Frontal cortex (tissue), 4 donors: ENCODE results near the gene CHST11. TPM values are rescaled to one million over a fixed set of nuclear protein-coding genes. Genes with fewer than 3 reads are reported as not detected.
"Not testable (repeated sequence)": the region's sequence is repeated elsewhere in the genome, so short reads cannot be mapped to it uniquely, and the experiment has no call there.

Experiments used
- DNase-seq, 2 donors: peaks; one replicate each; pipeline ENCODE4 v3.0.0; 2012; ENCODE audit warnings: low spot score in 2 of 2
- FAIRE-seq: peaks from 2 replicates; lab custom pipeline; 2012; peaks lifted over from hg19 to GRCh38; lab: Jason Lieb, UNC
- total RNA-seq: library from RNA; depleted of rRNA; stranded (reverse); fragments of >200 nt; gene quantifications from one replicate; pipeline ENCODE4 v1.2.3, GENCODE V29; 2014
- donor health status: control.
- donor health status: control.
- donor health status: control.

The CHST11 gene
- total RNA-seq, 1 donor from 2014 or later, result 22.0 TPM

GRCh38 chr12:104571328-104571727 is 114.6 kb downstream of the CHST11 start:
- DNase-seq (no peak), FAIRE-seq (no peak)

- FAIRE-seq, result not testable (repeated sequence)
Measured at GRCh38 chr12:104574353-104574752, 117.6 kb downstream of the CHST11 start.

DNA sequence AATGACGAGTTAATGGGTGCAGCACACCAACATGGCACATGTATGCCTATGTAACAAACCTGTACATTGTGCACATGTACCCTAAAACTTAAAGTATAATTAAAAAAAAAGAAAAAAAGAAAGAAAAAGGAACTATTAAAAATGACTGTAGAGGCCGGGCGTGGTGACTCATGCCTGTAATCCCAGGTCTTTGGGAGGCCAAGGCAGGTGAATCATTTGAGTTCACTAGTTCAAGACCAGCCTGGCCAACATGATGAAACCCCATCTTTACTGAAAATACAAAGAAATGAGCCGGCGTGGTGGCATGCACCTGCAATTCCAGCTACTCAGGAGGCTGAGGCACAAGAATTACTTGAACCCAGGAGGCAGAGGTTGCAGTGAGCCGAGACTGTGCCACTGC is 118.0 kb downstream of the CHST11 start:
- FAIRE-seq, DNase-seq: not testable (repeated sequence)

More at GRCh38 chr12:104574353-104574752, 117.6 kb downstream of the CHST11 start:
- not testable (repeated sequence) for DNase-seq

- DNase-seq, result no peak
Measured at GRCh38 chr12:104575442-104576186, 118.9 kb downstream of the CHST11 start.

GRCh38 chr12:104576187-104576778 is 119.5 kb downstream of the CHST11 start:
- FAIRE-seq (no peak), DNase-seq (no peak)

More at GRCh38 chr12:104575442-104576186, 118.9 kb downstream of the CHST11 start:
- FAIRE-seq, result no peak

- no peak for DNase-seq
- no peak for FAIRE-seq
Measured at GRCh38 chr12:104576980-104577580, 120.3 kb downstream of the CHST11 start.

DNA sequence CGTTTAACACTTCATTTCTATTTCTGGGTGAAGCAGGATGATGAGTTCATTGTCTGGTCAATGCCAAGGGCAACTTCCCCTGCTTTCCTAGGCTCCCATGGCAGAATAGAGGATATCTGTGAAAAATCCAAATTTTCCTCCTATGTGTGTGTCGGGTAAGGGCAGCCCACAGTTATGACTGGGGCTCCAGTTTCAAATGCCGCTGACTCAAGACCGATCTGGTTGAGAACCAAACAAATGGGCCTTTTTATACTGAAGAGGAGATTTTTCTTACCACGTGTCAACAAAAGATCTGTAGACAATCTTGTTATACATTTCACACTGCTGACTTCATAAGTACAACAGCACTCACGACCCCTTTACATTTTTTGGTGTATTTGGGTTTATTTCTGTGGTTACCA is 120.8 kb downstream of the CHST11 start:
- no peak for FAIRE-seq
- DNase-seq, result no peak

- no peak for DNase-seq
- FAIRE-seq, result no peak
Measured at GRCh38 chr12:104578453-104578852, 121.7 kb downstream of the CHST11 start.

DNA sequence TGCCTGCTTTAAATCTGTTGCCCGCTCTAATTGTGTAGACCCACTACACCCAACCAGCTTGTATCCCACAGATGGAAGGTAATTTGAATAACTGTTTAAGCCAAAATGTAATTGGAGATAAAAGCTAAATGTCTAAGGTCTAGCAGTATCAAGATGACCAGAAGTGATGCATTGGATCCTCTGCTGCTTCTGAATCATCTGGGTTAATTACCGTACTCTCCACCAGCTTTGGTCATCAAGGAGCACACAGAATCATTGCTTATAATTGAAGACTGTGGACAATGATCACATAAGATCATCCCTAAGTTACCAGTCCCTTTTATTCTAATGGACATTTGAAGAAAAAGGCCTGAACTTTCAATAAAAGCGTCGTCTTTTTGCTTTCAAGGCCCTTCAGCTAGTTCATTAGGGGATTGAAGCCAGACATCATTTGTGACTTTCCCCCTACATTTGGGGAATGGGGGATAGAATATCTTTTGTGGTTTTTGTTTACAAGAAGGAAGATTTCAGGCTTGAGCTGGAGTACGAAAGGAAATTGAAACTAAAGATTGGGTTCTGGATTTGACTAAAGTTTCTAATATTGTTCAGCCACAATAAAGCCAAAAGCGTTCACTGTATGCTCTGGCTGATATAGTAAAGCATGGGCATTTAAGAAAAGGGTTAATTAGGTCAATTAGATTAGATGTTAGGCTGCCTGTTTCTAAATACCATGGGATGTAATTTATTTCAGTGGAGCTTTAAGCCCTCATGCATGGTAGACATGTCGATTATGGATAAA is 123.2 kb downstream of the CHST11 start:
- FAIRE-seq (no peak), DNase-seq (no peak)

GRCh38 chr12:104581005-104581570 is 124.3 kb downstream of the CHST11 start:
- DNase-seq, result no peak
- FAIRE-seq, result no peak

GRCh38 chr12:104582739-104583138 is 126.0 kb downstream of the CHST11 start:
- FAIRE-seq (no peak), DNase-seq (no peak)

DNA sequence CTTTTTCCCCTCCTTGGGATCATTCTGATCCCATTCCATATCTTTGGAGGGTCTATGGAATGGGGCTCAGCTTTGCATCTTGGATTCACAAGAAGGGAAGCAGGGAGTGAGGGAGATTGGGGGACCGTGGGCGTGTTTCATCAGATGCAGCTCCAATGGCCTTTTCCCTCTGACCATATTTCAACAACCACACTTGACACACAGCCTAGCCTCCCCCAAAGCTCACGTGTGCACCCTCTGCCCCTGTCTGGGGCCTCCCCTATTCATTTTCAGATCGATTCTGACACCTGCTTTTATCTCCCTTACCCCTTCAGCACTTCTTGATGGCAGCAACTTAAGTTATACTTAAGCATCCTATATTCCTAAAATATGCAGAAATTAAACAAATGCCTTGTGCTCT is 126.6 kb downstream of the CHST11 start:
- no peak for FAIRE-seq

DNA sequence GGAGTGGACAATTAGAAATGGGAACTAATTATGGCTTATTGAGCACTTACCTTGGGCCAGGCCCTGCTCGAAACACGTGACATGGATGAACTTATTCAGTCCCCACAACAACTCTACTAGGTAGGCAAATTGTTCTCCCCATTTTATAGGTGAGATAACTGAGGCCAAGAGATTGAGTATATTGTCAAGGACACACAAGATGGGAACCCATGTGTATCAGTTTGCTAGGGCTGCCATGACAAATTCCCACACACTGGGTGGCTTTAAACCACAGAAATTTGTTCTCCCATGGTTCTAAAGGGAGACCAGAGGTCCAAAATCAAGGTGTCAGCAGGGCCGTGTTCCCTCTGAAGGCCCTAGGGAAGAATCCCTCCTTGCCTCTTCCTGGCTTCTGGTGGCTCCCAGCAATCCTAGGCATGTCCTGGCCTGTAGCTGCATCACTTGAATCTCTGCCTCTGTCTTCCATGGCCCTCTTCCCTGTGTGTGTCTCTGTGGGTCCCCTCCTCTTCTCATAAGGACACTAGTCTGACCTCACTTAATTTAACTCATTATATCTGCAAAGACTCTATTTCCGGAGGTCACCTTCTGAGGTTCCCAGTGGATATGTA is 128.8 kb downstream of the CHST11 start:
- DNase-seq (no peak), FAIRE-seq (no peak)

More for the DNA sequence above, 126.6 kb downstream of the CHST11 start:
- DNase-seq, result no peak

DNA sequence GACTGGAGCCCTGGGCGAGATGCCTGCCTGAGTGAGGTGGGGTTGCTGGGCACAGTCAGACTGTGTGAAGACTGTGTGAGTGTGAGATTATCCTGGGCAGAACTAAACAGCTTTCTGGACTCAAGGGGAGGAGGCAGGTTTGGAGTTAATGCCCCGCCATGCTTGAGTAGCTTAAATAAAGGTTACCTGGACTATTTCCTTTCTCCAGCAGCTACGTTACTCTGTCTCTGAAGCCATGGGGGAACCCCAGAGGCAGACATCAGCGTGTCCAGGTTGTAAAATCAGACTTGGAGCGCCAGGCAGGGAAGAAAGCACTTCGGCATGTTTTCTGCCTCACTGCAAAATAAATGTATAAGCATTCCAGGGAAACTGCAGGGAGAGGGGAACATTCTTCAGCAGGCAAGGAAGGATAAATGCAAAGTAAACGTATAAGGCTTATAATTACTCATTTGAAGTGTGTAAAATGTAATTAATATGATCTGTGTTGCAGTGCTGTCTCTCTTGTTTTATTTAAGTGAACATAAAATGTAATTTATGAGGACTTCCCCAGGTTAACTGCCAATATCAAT is 129.7 kb downstream of the CHST11 start:
- no peak for FAIRE-seq
- DNase-seq, result no peak

DNA sequence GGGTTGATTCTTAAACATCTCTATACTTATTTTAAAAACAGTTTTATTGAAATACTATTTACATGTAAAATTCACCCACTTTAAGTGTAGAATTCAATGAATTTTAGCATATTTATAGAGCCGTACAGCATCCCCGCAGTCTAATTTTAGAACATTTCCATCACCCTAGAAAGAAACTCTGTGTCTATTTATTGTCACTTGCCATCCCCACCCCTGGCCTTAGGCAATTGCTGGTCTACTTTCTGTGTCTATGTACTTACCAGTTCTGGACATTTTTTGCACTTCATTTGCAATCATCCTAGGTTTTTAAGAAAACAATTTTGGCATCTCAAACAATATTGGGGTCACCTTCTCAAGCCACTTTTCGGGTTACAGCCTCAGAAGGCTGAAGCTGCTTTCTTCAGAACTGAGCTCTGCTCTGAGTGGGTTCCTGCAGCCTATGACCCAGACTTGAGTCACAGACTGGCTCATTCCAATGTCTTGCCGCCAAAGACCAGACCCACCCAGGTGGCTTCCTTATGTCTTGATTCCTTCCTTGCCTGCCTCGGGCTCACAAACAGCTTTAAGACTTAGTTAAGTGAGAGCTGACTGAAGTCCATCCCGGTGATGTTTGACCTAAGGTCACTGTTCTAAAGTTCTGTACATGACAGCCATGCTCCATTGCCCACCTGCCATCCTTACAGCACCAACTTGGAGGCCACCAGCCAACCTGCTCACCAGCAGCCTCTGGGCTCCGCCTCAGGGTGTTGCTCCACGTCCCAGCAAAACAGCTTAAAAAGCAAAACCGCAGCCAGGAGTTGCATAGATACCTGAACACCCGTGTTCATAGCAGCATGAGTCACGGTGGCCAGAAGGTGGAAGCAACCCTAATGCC is 131.5 kb downstream of the CHST11 start:
- FAIRE-seq (no peak), DNase-seq (no peak)

DNA sequence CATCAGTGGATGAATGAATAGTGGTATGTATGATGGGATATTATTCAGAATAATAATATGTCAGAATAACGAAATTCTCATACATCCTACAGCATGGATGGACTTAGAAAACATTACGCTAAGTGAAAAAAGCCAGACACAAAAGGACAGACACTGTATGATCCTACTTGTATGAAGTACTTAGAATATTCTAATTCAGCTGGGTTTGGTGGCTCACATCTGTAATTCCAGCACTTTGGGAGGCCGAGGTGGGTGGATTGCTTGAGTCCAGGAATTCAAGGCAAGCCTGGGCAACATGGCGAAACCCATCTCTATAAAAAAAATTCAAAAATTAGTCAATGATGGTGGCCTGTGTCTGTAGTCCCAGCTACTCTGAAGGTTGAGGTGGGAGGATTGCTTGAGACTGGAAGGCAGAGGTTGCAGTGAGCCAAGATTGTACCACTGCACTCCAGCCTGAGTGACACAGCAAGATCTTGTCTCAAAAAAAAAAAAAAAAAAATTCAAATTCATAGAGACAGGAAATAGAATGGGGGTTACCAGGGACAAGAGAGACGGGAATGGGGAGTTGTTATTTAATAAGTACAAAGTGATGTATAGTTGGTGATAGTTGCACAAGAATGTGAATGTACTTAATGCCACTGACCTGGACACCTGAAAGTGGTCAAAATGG is 132.3 kb downstream of the CHST11 start:
- no peak for FAIRE-seq
- no peak for DNase-seq

- DNase-seq, result no peak
- no peak for FAIRE-seq
Measured at GRCh38 chr12:104590022-104590421, 133.3 kb downstream of the CHST11 start.
